Upper lobe of left lung (tissue), 6 donors: Measurements from ENCODE around the gene BRD1. TPM values are rescaled to one million over a fixed set of nuclear protein-coding genes. Genes with fewer than 3 reads are reported as not detected.
"Not testable (repeated sequence)": the region's sequence is repeated elsewhere in the genome, so short reads cannot be mapped to it uniquely, and the experiment has no call there.

ENCODE experiments used
- ATAC-seq, 2 donors: fragments of 200-7000 bp; cut with Tn5 transposase; one replicate each; pipeline ENCODE4 v1.9.1; 2022; ENCODE audit warnings: mild to moderate bottlenecking in 2 of 2, moderate library complexity in 2 of 2; ENCODE audit not compliant: low FRiP score in 2 of 2
- DNase-seq, 2 donors: peaks; one replicate each; pipeline ENCODE4 v3.0.0-alpha.2; 2019 to 2020
- H3K27ac ChIP-seq, 4 donors: fragments of 200-600 bp; sonication (generic); one replicate each; pipeline ENCODE4 v1.5.1; 2016 to 2019
- H3K27me3 ChIP-seq, 4 donors: fragments of 200-600 bp; sonication (generic); one replicate each; pipeline ENCODE4 v1.5.1; 2017 to 2019
- H3K36me3 ChIP-seq, 4 donors: fragments of 200-600 bp; sonication (generic); one replicate each; pipeline ENCODE4 v1.5.1; 2016 to 2019
- H3K4me1 ChIP-seq, 4 donors: fragments of 200-600 bp; sonication (generic); one replicate each; pipeline ENCODE4 v1.5.1; 2018 to 2019
- H3K4me3 ChIP-seq, 4 donors: fragments of 200-600 bp; sonication (generic); one replicate each; pipeline ENCODE4 v1.5.1; 2017 to 2019; ENCODE audit warnings: mild to moderate bottlenecking in 2 of 4, moderate library complexity in 1 of 4
- H3K9me3 ChIP-seq, 4 donors: fragments of 200-600 bp; sonication (generic); one replicate each; pipeline ENCODE4 v1.5.1; 2018 to 2019
- CTCF ChIP-seq, 6 experiments: fragments of 450-650 bp in 4 of 6; fragments of 200-600 bp in 2 of 6; sonication (generic) in 2 of 6; IDR thresholded peaks; one replicate each; pipeline ENCODE4 v1.5.1; 2016 to 2019; ENCODE audit warnings: antibody characterized with exemption in 6 of 6
- EP300 ChIP-seq, 4 donors: sonication (generic); formaldehyde crosslinking; IDR thresholded peaks; one replicate each; pipeline ENCODE4 v1.5.1; 2017; ENCODE audit warnings: antibody characterized with exemption in 4 of 4, control low read depth in 2 of 4
- POLR2A ChIP-seq, 4 donors: fragments of 450-650 bp; IDR thresholded peaks; one replicate each; pipeline ENCODE4 v1.5.1; 2016 to 2017; ENCODE audit warnings: antibody characterized with exemption in 4 of 4, mild to moderate bottlenecking in 2 of 4
- POLR2AphosphoS5 ChIP-seq, 2 donors: sonication (generic); formaldehyde crosslinking; IDR thresholded peaks; one replicate each; pipeline ENCODE4 v1.5.1; 2017; ENCODE audit warnings: antibody characterized with exemption in 2 of 2
- WGBS, 2 donors: methylation state at CpG; one replicate each; pipeline ENCODE4 v1.1.5; 2017 to 2018; 5-methylcytosine and 5-hydroxymethylcytosine counted together
- total RNA-seq, 6 donors: library from RNA; depleted of rRNA in 4 of 6; stranded (reverse); fragments of >200 nt in 4 of 6; gene quantifications; one replicate each; pipeline versions ENCODE4 v1.1.0 to v1.2.1, GENCODE V29; 2016 to 2021
- donor health status: DM: no; HTN: no; CAD: no; lungs with moderate emphysema.
- donor health status: DM: no; HTN: yes; CAD: no; lungs with severe emphysema.

Gene BRD1
- total RNA-seq, 6 donors from 2014 or later = 38.9 to 141 (median 43.0) TPM

DNA sequence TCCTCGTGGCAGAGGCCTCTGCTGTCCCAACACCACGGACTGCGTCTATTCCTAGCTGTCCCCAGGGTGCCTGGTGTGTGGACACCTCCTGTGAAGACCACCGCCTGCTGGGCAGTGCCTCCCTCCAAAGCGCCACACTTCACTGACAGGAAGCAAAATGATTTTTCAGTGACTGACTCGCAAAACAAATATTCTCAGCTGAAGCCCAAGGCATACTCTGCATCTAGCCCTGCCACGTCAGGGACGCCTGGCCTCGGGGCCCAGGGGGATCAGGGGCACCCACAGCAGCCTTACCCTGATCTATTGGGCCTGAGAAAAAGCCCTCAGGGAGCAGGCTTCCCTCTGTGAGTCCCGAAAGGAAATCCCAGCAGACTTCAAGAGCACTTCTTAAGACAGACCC lies 2.2 kb downstream of the BRD1 start:
- ATAC-seq (no peak), DNase-seq (no peak)
- TF ChIP-seq POLR2A (IDR thresholded peaks at IDR 0.05) (no peak), EP300 (IDR thresholded peaks at IDR 0.05) (no peak), POLR2AphosphoS5 (IDR thresholded peaks at IDR 0.05) (no peak), CTCF (IDR thresholded peaks at IDR 0.05) (no peak)
- peaks cover 20 to 43% (median 32%) of the 10 kb centered on the region in 4 donors for H3K36me3 ChIP-seq
- H3K27ac ChIP-seq = peak overlapping the region in 1 of 4 donors; percentile 98
- peaks cover 30 to 54% (median 35%) of the 10 kb centered on the region in 4 donors for H3K4me1 ChIP-seq
- H3K9me3 ChIP-seq = no peaks in the 10 kb centered on the region
- 63 to 70% methylated on average over 10 of the region's 10 CpGs for WGBS, 2 donors
- H3K4me3 ChIP-seq = peak overlapping the region in 3 of 4 donors; percentile 85 to 97 (median 86)
- no peaks in the 10 kb centered on the region for H3K27me3 ChIP-seq

- peak overlapping the region in 1 of 4 donors; percentile 97 for H3K4me3 ChIP-seq
- no peaks in the 10 kb centered on the region for H3K27me3 ChIP-seq
- TF ChIP-seq EP300 (IDR thresholded peaks at IDR 0.05) (no peak), CTCF (IDR thresholded peaks at IDR 0.05) (no peak), POLR2AphosphoS5 (IDR thresholded peaks at IDR 0.05) (no peak), POLR2A (IDR thresholded peaks at IDR 0.05) (no peak)
- no peaks in the 10 kb centered on the region for H3K9me3 ChIP-seq
- ATAC-seq = no peak
- no peak for DNase-seq
- peaks cover 30 to 58% (median 36%) of the 10 kb centered on the region in 4 donors for H3K4me1 ChIP-seq
- 94 to 98% methylated on average over 8 to 11 of the region's 12 CpGs for WGBS, 2 donors
- H3K27ac ChIP-seq = no peak overlapping the region
- H3K36me3 ChIP-seq = peaks cover 20 to 48% (median 37%) of the 10 kb centered on the region in 4 donors
Measured at GRCh38 chr22:49824936-49825335, 2.7 kb downstream of the BRD1 start.

DNA sequence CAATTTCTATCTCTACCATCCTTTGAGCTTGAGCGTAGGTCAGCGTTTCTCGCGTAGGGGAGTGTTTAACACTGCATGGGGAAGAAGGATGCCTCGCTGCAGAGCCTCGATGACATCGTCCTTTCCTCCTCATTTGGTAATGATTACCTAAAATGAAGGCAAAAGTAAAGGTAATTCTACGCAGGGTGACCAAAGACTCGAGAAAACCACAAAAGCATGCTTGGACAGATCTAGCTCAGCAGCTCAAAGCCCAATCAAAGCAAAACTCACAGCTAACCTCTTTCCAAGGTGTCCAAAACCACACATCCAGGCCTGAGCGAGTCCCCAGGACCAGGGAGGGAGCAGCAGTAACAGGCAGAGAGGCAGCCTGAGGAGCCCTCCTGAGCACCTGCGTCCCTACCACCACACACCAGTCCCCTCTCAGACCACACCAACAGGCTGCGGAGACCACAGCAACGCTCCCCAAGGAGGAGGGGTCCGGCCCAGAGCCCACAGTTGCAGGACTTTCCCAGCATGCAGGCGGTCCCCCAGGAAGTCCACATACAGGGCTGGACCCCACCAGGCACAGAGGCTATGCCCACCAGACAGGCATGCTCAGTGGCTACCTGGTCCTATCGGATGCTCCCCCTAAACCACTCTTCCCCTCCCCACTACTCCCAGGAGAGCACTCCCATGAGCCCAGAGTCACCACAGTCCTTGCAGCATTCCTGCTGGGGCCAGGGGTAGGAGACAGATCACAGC lies 3.3 kb downstream of the BRD1 start:
- H3K27me3 ChIP-seq = no peaks in the 10 kb centered on the region
- TF ChIP-seq EP300 (IDR thresholded peaks at IDR 0.05) (no peak), POLR2A (IDR thresholded peaks at IDR 0.05) (no peak), CTCF (IDR thresholded peaks at IDR 0.05) (no peak), POLR2AphosphoS5 (IDR thresholded peaks at IDR 0.05) (no peak)
- DNase-seq (no peak), ATAC-seq (no peak)
- H3K36me3 ChIP-seq = peaks cover 20 to 50% (median 41%) of the 10 kb centered on the region in 4 donors
- peaks cover 30 to 58% (median 36%) of the 10 kb centered on the region in 4 donors for H3K4me1 ChIP-seq
- H3K9me3 ChIP-seq = no peaks in the 10 kb centered on the region
- H3K4me3 ChIP-seq = no peak overlapping the region
- H3K27ac ChIP-seq = no peak overlapping the region
- WGBS, 2 donors = 86 to 89% methylated on average over 15 to 16 of the region's 16 CpGs

DNA sequence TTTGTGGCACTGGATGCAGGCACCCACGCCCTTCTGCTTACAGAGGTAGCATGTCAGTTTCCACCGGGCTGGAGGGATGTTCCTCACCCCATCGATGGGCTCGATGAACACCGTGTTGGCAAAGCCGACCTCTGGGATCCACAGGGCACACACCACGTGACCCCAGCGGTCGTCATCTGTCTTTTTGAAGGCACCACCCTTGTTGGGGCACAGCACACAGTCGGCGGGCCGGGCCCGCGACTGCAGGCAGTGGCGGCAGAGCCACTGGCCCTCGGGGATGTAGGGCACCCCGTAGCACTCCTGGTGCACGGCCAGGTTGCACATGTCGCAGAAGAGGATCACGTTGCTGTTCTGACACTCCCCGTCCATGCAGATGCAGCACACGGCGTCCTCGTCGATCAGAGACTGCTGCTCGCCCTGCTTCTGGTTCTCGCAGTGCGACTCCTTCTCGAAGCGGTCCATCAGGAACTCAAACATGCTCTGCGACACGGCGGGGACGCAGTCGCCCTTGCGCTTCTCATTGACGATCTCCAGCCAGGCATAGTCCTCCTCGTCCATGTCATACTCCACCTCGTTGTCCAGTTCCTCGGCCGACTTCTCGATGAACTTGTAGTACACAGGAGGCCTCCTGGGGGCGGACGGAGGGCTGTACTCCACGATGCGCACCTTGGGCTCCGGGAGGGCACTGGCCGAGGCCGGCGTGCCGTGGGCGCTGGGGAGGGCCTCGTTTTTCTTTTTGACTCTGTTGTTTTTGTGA lies 4.2 kb downstream of the BRD1 start:
- no peaks in the 10 kb centered on the region for H3K9me3 ChIP-seq
- DNase-seq (peak in 1 of 2 donors; percentile 62), ATAC-seq (no peak)
- H3K27ac ChIP-seq = no peak overlapping the region
- H3K27me3 ChIP-seq = no peaks in the 10 kb centered on the region
- H3K4me3 ChIP-seq = no peak overlapping the region
- peaks cover 20 to 59% (median 49%) of the 10 kb centered on the region in 4 donors for H3K36me3 ChIP-seq
- TF ChIP-seq EP300 (IDR thresholded peaks at IDR 0.05) (no peak), POLR2AphosphoS5 (IDR thresholded peaks at IDR 0.05) (no peak), CTCF (IDR thresholded peaks at IDR 0.05) (no peak), POLR2A (IDR thresholded peaks at IDR 0.05) (no peak)
- peaks cover 30 to 58% (median 36%) of the 10 kb centered on the region in 4 donors for H3K4me1 ChIP-seq
- WGBS, 2 donors = 95 to 96% methylated on average over 35 to 51 of the region's 53 CpGs

DNA sequence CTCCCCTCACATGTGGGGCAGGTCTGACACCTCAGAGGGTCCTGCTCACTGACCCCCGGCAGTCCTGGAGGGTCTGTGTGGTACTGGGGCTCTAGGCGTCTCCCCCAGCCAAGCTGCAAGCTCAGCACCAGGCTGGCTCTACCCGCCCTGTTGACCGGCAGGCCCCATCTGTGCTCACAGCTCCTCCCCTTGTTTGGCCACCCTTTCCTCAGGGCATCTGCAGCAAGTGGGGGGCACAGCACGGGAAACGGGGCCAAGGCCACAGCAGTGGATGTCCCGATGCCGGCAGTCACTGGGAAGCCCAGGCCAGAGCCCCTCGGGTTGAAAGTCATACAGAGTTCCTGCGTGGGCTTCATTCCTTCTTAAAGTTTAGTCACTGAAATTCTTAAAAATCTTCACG lies 5.9 kb downstream of the BRD1 start:
- not testable (repeated sequence) for DNase-seq, ATAC-seq, H3K4me3 ChIP-seq, H3K9me3 ChIP-seq, H3K27ac ChIP-seq, H3K27me3 ChIP-seq
- WGBS, 2 donors = 95% methylated on average over 8 of the region's 11 CpGs; no CpG with 5 or more reads in 1 of the 2 donors
- peaks cover 20 to 76% (median 62%) of the 10 kb centered on the region in 4 donors for H3K36me3 ChIP-seq
- peaks cover 28 to 52% (median 35%) of the 10 kb centered on the region in 4 donors for H3K4me1 ChIP-seq
